Measurements from ENCODE around the gene MXD4. TPM values are rescaled to one million over a fixed set of nuclear protein-coding genes. Genes with fewer than 3 reads are reported as not detected.

The MXD4 gene
- total and polyA plus RNA-seq, 2 experiments from 2014 or later = 6.9 to 19.9 TPM

DNA sequence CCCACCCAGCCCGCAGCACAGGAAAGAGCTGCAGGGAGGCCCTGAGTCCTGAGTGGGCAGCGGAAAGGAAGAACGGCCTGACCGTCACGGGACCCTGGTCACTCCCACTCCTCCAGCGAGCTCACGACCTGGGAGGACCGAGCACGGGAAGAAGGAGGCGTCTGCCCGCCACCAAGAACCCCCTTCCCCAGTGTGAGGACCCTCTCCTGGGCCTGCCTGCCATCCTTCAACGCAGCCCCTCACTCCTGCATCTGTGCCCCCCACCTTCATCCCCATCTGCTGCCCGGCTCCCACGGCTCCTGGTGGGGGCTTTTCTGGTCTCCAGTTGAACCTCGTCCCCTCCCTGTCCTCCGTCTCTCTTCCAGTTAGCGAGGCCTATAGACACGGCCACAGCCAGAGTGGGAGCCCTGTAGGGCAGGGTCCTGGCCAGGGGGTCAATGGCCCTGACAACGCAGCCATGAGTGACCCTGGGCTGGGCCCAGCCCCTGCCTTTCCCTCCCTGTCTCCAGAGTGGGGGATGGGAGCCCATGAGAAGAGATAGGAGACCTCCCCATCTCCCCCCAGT is 41.3 kb upstream of the MXD4 start:
- TF ChIP-seq NANOG (IDR thresholded peaks at IDR 0.05; ENCODE audit: borderline replicate concordance) = no peak
- TF ChIP-seq JUNB (IDR thresholded peaks at IDR 0.05; ENCODE audit: unreplicated experiment) = no peak
- TF ChIP-seq, protein P1, sequence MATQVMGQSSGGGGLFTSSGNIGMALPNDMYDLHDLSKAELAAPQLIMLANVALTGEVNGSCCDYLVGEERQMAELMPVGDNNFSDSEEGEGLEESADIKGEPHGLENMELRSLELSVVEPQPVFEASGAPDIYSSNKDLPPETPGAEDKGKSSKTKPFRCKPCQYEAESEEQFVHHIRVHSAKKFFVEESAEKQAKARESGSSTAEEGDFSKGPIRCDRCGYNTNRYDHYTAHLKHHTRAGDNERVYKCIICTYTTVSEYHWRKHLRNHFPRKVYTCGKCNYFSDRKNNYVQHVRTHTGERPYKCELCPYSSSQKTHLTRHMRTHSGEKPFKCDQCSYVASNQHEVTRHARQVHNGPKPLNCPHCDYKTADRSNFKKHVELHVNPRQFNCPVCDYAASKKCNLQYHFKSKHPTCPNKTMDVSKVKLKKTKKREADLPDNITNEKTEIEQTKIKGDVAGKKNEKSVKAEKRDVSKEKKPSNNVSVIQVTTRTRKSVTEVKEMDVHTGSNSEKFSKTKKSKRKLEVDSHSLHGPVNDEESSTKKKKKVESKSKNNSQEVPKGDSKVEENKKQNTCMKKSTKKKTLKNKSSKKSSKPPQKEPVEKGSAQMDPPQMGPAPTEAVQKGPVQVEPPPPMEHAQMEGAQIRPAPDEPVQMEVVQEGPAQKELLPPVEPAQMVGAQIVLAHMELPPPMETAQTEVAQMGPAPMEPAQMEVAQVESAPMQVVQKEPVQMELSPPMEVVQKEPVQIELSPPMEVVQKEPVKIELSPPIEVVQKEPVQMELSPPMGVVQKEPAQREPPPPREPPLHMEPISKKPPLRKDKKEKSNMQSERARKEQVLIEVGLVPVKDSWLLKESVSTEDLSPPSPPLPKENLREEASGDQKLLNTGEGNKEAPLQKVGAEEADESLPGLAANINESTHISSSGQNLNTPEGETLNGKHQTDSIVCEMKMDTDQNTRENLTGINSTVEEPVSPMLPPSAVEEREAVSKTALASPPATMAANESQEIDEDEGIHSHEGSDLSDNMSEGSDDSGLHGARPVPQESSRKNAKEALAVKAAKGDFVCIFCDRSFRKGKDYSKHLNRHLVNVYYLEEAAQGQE (IDR thresholded peaks at IDR 0.05; ENCODE audit: unreplicated experiment) = no peak
- TF ChIP-seq POLR2AphosphoS5 (IDR thresholded peaks at IDR 0.05; ENCODE audit: low read depth) = no peak
- TF ChIP-seq STAT1 (IDR thresholded peaks at IDR 0.05; ENCODE audit: unreplicated experiment) = no peak
- TF ChIP-seq CREB1 (CRISPR knock-in tag; IDR thresholded peaks at IDR 0.05; ENCODE audit: low read depth) = no peak
- TF ChIP-seq ZNF331 (CRISPR knock-in tag; IDR thresholded peaks at IDR 0.05; ENCODE audit: low read depth) = no peak
- TF ChIP-seq, protein P2, sequence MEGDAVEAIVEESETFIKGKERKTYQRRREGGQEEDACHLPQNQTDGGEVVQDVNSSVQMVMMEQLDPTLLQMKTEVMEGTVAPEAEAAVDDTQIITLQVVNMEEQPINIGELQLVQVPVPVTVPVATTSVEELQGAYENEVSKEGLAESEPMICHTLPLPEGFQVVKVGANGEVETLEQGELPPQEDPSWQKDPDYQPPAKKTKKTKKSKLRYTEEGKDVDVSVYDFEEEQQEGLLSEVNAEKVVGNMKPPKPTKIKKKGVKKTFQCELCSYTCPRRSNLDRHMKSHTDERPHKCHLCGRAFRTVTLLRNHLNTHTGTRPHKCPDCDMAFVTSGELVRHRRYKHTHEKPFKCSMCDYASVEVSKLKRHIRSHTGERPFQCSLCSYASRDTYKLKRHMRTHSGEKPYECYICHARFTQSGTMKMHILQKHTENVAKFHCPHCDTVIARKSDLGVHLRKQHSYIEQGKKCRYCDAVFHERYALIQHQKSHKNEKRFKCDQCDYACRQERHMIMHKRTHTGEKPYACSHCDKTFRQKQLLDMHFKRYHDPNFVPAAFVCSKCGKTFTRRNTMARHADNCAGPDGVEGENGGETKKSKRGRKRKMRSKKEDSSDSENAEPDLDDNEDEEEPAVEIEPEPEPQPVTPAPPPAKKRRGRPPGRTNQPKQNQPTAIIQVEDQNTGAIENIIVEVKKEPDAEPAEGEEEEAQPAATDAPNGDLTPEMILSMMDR (conservative IDR thresholded peaks at IDR 0.05; ENCODE audit: low read depth in 2 of 2) = no peak
- TF ChIP-seq, protein P3, sequence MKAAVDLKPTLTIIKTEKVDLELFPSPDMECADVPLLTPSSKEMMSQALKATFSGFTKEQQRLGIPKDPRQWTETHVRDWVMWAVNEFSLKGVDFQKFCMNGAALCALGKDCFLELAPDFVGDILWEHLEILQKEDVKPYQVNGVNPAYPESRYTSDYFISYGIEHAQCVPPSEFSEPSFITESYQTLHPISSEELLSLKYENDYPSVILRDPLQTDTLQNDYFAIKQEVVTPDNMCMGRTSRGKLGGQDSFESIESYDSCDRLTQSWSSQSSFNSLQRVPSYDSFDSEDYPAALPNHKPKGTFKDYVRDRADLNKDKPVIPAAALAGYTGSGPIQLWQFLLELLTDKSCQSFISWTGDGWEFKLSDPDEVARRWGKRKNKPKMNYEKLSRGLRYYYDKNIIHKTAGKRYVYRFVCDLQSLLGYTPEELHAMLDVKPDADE (IDR thresholded peaks at IDR 0.05) = no peak
- no peak for TF ChIP-seq ZNF114 (CRISPR knock-in tag; IDR thresholded peaks at IDR 0.05)
- no peaks in the 10 kb centered on the region for H3K4me1 ChIP-seq (ENCODE audit: insufficient read depth)
- ATAC-seq = no peak
- Mint-ChIP-seq H3K9me3 (peaks cover 22% of the 10 kb centered on the region), H3K36me3 (ENCODE audit: low read depth) (peaks cover 6% of the 10 kb centered on the region; the same call in 2 of the 3 replicates), H3K27me3 (ENCODE audit: insufficient read depth, low read depth, poor library complexity) (peaks cover 10% of the 10 kb centered on the region), H3K4me1 (peaks cover 6% of the 10 kb centered on the region; the same call in 2 of the 3 replicates), H3K27ac (no peak overlapping the region), H3K4me3 (no peak overlapping the region)
- no peaks in the 10 kb centered on the region for H3K79me2 ChIP-seq (replicated peaks; ENCODE audit: insufficient read depth)
- H3K27ac ChIP-seq (ENCODE audit: low read depth) = no peak overlapping the region
- H3K4me2 ChIP-seq = no peak overlapping the region
- DNase-seq (ENCODE audit: low spot score) = no peak
- no peak overlapping the region for H2AFZ ChIP-seq
- no peaks in the 10 kb centered on the region for H4K20me1 ChIP-seq (replicated peaks; ENCODE audit: insufficient read depth)
- no peaks in the 10 kb centered on the region for H3K9me2 ChIP-seq (ENCODE audit: insufficient read depth)
- H3K36me3 ChIP-seq (ENCODE audit: insufficient read depth) = no peaks in the 10 kb centered on the region
- no peak overlapping the region for H3K4me3 ChIP-seq
- no peaks in the 10 kb centered on the region for H3K27me3 ChIP-seq (ENCODE audit: insufficient read depth)
- 0 out of 2 replicates have a peak, but pooled peaks cover 4% of the 10 kb centered on the region for H3F3A ChIP-seq (replicated peaks; ENCODE audit: low read depth)
